Gastrocnemius medialis (tissue), 4 donors: Measurements from ENCODE around the gene MCM3AP.

Source experiments
- CTCF ChIP-seq, 5 experiments: fragments of 450-650 bp in 3 of 5; fragments of 200-600 bp in 2 of 5; sonication (generic) in 2 of 5; IDR thresholded peaks in 4 of 5; conservative IDR thresholded peaks in 1 of 5; 1 replicate in 4 of 5; 2 replicates in 1 of 5; pipeline ENCODE4 v1.5.1; 2016 to 2019; ENCODE audit warnings: antibody characterized with exemption in 5 of 5, mild to moderate bottlenecking in 3 of 5, moderate library complexity in 3 of 5
- POLR2A ChIP-seq, 2 donors: fragments of 450-650 bp; IDR thresholded peaks; one replicate each; pipeline ENCODE4 v1.6.1; 2017; ENCODE audit warnings: antibody characterized with exemption in 2 of 2, mild to moderate bottlenecking in 2 of 2, moderate library complexity in 2 of 2

DNA sequence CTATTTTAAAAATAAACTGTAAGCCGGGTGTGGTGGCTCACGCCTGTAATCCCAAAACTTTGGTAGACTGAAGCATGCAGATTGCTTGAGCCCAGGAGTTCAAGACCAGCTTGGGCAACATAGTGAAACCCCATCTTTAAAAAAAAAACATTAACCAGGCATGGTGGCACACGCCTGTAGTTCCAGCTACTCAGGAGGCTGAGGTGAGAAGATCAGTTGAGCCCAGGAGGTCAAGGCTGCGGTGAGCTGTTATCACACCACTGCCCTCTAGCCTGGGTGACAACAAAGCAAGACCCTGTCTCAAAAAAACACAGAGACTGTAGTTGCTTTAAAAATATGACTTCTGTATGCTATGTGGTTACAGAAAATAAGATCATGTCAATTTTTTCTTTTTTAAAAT is 32.6 kb downstream of the MCM3AP start:
- TF ChIP-seq CTCF (IDR thresholded peaks at IDR 0.05 in 4 of 5, conservative IDR thresholded peaks at IDR 0.05 in 1 of 5) (no peak), POLR2A (IDR thresholded peaks at IDR 0.05) (no peak)
